Measurements from ENCODE around the gene C12orf60.

DNA sequence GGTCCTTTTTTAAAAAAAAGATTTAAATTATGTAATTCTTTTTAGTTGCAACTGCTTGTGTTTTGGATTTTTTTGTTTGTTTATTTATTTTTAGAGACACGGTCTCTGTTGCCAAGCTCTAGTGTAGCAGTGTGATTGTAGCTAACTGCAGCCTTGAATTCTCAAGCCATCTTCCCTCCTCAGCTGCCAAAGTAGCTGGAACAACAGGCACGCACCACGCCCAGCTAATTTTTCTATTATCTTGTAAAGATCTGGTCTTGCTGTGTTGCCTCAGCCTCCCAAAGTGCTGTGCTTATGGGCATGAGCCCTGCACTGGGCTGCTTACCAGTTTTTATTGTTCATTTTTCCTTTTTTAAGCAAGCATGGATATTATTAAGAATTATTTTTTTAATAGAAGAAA lies 50.5 kb downstream of the C12orf60 start:
- TF ChIP-seq, protein P1, sequence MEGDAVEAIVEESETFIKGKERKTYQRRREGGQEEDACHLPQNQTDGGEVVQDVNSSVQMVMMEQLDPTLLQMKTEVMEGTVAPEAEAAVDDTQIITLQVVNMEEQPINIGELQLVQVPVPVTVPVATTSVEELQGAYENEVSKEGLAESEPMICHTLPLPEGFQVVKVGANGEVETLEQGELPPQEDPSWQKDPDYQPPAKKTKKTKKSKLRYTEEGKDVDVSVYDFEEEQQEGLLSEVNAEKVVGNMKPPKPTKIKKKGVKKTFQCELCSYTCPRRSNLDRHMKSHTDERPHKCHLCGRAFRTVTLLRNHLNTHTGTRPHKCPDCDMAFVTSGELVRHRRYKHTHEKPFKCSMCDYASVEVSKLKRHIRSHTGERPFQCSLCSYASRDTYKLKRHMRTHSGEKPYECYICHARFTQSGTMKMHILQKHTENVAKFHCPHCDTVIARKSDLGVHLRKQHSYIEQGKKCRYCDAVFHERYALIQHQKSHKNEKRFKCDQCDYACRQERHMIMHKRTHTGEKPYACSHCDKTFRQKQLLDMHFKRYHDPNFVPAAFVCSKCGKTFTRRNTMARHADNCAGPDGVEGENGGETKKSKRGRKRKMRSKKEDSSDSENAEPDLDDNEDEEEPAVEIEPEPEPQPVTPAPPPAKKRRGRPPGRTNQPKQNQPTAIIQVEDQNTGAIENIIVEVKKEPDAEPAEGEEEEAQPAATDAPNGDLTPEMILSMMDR (IDR thresholded peaks at IDR 0.05) = no peak
- TF ChIP-seq POLR2AphosphoS5 (IDR thresholded peaks at IDR 0.05) = peak in 1 of 3 donors; percentile 33

All from suprapubic skin (tissue), 3 donors.